Neural progenitor cell (in vitro differentiated cells): Measurements from ENCODE around the gene ZCCHC13.

Experiments used
- CTCF ChIP-seq: fragments of 200-600 bp; sonication (generic); IDR thresholded peaks from 2 replicates; pipeline ENCODE4 v1.5.1; 2017; ENCODE audit warnings: antibody characterized with exemption, mild to moderate bottlenecking
- EZH2 ChIP-seq: fragments of 200-600 bp; sonication (generic); IDR thresholded peaks from 2 replicates; pipeline ENCODE4 v1.6.1; 2017; ENCODE audit warnings: antibody characterized with exemption, mild to moderate bottlenecking, moderate library complexity

- TF ChIP-seq EZH2, result no peak
- no peak for TF ChIP-seq CTCF
These were observed 17.2 kb downstream of the ZCCHC13 start for GRCh38 chrX:74321191-74321590.
